ENCODE measurements around the gene HEMK1.

The HEMK1 gene

GRCh38 chr3:50617096-50617791 lies 47.9 kb downstream of the HEMK1 start, which contains the start of gene MAPKAPK3:
MAPKAPK3 (plus strand) TSS chr3:50617151; CDS start chr3:50617566, 415 bp downstream.
- peak; percentile 57 for DNase-seq

- DNase-seq = no peak
Measured at GRCh38 chr3:50617911-50618481, 48.7 kb downstream of the HEMK1 start.

GRCh38 chr3:50620420-50620819 lies 51.1 kb downstream of the HEMK1 start:
- no peak for DNase-seq

DNA sequence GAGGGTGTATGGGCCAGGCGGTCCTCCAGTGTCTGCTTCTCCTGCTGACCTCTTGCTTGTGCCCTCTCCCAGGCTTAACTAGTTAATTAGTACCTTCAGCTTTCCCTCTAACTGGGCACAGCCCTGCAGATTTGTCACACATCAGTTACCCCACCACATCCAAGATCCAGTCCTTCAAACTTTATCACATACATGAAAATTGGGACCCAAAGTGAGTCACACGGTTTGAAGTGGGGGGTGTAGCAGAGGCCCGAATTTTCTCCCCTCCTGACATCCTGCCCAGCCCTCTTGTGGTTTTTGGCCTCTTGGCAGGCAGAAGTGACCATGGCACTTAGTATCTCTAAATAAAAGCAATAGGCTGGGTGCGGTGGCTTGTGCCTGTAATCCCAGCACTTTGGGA lies 51.5 kb downstream of the HEMK1 start:
- no peak for DNase-seq

DNA sequence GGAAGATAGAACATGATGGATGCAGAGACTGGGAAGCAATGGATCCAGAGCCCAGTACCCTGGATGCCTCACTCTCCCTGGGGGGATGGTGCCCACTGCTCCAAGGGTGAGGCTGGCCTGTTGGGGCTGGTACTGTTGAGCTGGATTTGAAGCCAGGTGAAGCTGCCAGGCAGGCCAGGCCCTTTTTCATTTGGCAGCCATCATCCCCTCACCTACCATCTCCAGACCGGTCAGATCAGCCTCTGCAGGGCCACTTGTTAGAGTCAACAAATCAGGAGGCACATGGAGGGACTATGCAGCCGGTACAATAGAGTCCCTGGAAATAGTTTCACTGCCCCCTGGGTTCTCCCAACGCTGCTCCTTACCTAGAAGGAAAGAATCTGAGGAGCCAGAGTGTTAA lies 53.6 kb downstream of the HEMK1 start:
- no peak for DNase-seq

- DNase-seq = no peak
Measured at GRCh38 chr3:50623840-50624474, 54.6 kb downstream of the HEMK1 start.

- DNase-seq = no peak
Measured at GRCh38 chr3:50624634-50625033, 55.3 kb downstream of the HEMK1 start.

GRCh38 chr3:50625231-50626182 lies 56.2 kb downstream of the HEMK1 start:
- DNase-seq = no peak

DNA sequence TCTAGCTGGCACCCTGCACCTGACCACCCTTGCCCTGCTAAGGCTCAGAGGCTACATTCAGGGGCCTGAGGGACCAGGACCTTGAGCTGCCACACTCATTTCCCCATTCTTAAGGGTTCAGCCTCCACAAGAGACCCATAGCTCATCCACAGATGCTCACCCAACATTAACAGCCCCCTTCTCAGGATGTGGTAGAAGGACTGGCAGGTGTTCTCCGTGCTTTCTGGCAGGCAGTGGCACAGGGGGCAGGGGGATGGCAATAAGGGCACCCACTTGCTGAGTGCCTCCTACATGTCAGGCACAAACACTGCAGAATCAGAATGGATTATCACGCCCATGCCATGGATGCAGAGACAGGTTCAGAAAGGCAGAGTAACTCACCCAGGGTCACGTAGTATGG lies 57.1 kb downstream of the HEMK1 start:
- DNase-seq = no peak

DNA sequence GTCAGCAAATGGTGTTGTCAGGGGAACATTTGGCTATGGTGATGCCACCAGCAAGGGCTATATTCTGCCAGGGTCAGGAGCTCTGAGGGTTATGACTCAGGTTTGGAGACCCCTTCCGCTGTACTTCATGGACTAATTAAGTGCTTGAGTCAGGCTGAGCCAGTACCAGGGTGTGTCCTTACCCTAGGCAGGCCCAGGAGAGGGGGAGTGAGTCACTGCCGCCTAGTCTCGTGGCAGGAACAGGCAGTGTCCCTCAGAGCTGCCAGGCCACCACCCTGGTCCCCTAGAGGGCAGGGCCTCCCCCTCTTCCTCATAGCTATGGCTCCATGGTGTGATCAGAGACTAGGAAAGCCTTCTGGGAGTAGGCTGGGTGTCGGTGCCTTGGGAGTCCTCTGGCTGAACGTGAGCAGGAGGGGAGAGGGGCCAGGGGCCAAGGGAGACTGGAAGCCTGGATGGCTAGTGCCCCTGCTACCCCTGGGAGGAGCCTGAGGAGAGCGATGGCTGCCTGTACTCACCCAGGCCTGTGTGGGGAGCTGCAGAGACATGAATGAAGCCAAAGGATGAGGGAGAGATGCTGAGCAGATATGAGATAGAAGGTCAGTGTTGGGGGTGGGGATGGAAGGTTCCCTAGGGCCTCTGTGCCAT lies 58.2 kb downstream of the HEMK1 start:
- peak; percentile 11 for DNase-seq

DNA sequence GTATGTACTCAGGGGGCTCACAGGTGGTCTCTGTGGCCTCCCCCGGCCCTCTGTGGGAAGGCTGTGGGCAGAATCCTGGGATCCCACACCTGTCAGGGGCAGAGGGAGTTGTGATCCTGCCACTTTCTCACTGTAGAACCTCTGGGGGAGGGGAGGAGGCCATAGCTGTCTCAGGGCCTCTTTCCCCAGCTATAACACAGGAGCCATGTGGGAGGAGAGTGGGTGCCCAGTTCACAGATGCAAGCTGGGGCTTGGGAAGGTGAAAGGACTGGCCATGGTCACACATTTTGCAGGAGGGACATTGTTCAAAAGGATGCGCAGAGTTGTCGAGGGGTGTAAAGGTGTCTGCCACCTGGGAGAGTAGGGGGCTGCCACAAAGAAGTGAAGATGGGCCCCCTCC lies 59.3 kb downstream of the HEMK1 start:
- DNase-seq = no peak

- DNase-seq = no peak
Measured at GRCh38 chr3:50630394-50630793, 61.1 kb downstream of the HEMK1 start.

DNA sequence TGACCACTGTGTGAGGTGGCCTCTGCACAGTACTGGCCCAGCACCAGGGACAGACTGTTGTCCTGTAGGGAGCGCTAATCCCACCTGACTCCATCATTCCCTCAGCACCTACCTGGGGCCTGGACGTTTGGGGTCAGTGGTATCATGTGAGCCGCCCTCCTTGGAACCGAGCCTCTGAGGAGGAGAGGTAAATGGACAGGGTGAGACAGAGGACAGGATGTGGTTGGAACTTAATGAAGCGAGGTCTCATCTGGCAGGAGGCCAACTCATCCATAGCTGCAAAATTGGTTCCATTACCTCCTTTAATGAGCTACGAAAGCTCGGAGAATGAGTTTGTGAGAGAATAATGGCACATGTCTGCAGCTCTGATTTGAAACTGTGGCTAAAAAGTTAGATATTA lies 61.6 kb downstream of the HEMK1 start:
- DNase-seq = no peak

- no peak for DNase-seq
Measured at GRCh38 chr3:50632450-50632849, 63.1 kb downstream of the HEMK1 start.

DNA sequence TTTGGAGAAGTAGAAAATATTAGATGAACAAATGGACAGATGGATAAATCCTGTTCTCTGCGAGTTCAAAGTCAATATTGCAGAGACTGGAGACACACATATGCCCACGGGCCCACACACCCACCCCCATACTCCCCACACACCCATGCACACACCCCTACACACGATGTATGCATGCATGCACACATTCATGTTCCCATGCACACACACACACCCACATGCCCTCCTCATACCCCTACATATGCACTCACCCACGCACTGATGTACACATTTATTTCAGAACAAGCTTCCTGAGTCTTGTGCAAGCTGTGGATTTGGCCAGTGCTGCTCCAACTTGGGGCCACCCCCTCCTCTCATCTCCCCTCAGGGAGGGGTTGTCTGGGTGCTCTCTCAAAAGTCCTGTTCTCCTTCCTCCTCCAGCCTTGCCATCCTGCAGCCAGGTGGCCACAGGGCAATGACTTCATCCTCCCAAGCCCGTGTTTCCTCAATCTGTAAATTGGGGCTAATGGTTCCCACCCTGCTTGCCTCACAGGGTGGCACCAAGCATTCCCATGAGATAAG lies 64.0 kb downstream of the HEMK1 start:
- no peak for DNase-seq

- no peak for DNase-seq
Measured at GRCh38 chr3:50635066-50635465, 65.7 kb downstream of the HEMK1 start.

DNA sequence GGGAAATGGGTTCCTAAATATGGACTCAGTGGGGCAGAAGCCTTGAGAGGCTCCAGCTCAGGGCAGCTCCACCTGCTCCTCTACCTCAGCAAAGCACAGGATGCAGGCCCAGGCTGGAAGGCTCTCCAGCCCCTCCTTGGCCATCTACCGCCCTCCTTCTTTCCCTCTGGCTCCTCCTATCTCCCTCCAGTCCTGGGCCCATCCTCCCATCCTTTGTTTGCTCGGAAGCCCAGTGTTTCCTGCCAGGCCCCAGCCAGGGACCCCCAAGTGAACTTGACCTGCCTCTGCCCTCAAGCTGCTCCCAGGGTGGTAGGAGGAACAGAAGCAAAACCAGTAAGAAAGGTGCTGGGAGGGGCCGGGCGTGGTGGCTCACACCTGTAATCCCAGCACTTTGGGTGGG lies 67.7 kb downstream of the HEMK1 start:
- no peak for DNase-seq

- DNase-seq = no peak
Measured at GRCh38 chr3:50637945-50638344, 68.6 kb downstream of the HEMK1 start.

DNA sequence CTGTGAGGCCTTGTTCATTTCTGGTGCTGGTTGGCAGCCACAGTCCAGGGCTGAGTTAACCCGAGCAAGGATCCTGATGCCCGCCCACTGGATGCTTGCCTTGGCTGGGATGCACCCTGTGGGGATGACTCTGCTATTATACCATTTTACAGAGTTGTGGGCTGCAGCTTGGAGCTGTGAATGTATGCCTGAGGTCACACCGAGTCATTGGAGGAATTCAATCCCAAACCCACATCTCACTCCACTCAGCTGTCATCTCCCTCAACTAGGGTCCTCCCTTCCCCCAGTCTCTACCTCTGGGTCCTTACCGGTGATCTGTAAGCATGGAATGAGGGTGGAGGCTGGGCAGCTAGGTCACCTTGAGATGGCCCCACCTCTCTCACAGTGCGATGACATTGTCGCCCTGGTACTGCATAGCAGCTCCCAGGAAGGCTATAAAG lies 69.8 kb downstream of the HEMK1 start:
- no peak for DNase-seq

DNA sequence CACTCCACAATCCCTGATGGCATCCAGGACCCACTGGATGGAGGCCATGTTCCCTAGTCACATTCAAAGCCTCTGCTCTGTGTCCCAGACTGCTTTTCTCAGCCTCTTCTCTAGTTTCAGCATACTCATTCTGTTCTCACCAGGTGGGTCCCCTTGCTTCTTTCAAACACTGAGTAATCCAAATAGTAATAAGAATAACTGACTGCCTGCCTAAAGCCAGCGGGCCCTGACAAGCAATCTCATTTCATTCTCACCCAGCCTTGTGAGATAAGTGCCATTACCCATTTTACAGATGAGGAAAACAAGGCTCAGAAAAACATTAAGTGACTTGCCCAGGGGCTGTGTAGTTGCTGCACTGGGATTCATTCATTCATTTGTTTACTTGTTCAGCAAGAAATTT lies 73.1 kb downstream of the HEMK1 start:
- DNase-seq = no peak

DNA sequence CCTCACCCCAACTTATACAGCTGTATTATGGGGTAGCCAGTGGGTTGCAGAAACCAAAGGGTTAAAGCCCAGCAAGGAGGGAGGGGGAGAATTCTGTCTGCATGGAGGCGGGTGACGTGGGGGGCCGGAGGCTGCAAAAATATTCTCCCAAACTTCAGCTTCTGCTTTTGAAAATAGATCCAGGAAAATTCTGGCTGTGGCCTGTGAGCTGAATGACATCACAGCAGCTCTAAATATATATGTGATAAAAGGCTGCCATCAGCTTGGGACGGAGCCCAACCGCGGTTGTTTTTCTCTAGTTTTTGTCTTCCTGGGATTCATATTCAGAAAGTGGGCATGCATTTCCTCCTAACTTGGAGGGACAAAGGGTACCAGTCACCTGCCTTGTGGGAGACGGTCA lies 75.2 kb downstream of the HEMK1 start:
- no peak for DNase-seq

- no peak for DNase-seq
Measured at GRCh38 chr3:50645378-50645777, 76.1 kb downstream of the HEMK1 start.
